GM12878 (cell line): ENCODE data around the gene TMEM72.

Experiments used
- HDAC2 ChIP-seq: fragments of 200-600 bp; sonication (generic); IDR thresholded peaks from 2 replicates; pipeline ENCODE4 v1.6.1; 2017
- POLR2AphosphoS5 ChIP-seq: IDR thresholded peaks from 2 replicates; pipeline ENCODE4 v1.6.1; 2011; ENCODE audit warnings: mild to moderate bottlenecking, low read length, inconsistent platforms
- ZNF384 ChIP-seq: IDR thresholded peaks from 2 replicates; pipeline ENCODE4 v1.6.1; 2012; ENCODE audit warnings: low read depth, mild to moderate bottlenecking, low read length, improper control_type of control experiment, borderline replicate concordance
- TF ChIP-seq, protein P1 (sequence below): fragments of 450-650 bp; IDR thresholded peaks from 2 replicates; pipeline ENCODE4 v1.6.1; 2016; ENCODE audit warnings: mild to moderate bottlenecking, moderate library complexity, borderline replicate concordance
- TF ChIP-seq, protein P2 (sequence below), 3 experiments: IDR thresholded peaks in 2 of 3; conservative IDR thresholded peaks in 1 of 3; 2 replicates each; pipeline ENCODE4 v1.5.1; 2011; ENCODE audit warnings: low read depth in 3 of 3, low read length in 3 of 3, mild to moderate bottlenecking in 3 of 3, control low read depth in 2 of 3, moderate library complexity in 2 of 3, inconsistent platforms in 1 of 3, mixed read lengths in 1 of 3; ENCODE audit not compliant: control insufficient read depth in 2 of 3, insufficient read depth in 1 of 3; ENCODE audit errors: extremely low read depth in 1 of 3

DNA sequence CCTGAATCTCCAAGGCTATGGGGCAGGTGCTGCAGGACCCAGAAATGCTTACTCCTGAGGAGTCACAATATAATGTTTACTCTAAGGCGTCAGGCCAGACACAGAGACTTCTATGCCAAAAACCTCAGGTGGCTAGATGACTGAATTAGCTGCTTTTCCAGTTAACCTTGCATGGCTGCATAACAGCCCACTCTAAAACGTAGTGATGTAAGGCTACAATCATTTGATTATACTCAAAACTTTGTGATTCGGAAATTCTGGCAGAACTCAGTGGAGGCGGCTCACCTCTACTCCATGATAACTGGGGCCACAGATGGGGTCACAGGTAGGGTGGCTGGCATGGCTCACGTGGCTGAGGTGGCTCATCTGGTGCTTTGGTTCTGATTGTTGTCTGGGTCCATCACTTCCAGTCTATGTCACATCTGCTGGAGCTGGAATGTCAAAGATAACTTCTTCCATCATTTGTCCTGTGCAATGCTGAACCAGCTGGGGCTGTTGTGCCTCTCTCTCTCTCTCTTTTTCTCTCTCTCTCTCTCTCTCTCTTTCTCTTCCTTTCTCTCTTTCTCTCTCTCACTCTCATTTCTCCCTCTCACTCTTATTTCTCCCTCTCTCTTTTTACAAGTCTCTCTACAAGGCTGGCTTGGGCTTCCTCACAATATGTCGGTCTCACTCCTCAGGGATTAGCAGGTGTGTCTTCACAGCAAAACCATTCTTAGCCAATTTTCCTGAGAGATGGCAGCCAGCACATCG lies 11.8 kb downstream of the TMEM72 start:
- TF ChIP-seq, protein P1, sequence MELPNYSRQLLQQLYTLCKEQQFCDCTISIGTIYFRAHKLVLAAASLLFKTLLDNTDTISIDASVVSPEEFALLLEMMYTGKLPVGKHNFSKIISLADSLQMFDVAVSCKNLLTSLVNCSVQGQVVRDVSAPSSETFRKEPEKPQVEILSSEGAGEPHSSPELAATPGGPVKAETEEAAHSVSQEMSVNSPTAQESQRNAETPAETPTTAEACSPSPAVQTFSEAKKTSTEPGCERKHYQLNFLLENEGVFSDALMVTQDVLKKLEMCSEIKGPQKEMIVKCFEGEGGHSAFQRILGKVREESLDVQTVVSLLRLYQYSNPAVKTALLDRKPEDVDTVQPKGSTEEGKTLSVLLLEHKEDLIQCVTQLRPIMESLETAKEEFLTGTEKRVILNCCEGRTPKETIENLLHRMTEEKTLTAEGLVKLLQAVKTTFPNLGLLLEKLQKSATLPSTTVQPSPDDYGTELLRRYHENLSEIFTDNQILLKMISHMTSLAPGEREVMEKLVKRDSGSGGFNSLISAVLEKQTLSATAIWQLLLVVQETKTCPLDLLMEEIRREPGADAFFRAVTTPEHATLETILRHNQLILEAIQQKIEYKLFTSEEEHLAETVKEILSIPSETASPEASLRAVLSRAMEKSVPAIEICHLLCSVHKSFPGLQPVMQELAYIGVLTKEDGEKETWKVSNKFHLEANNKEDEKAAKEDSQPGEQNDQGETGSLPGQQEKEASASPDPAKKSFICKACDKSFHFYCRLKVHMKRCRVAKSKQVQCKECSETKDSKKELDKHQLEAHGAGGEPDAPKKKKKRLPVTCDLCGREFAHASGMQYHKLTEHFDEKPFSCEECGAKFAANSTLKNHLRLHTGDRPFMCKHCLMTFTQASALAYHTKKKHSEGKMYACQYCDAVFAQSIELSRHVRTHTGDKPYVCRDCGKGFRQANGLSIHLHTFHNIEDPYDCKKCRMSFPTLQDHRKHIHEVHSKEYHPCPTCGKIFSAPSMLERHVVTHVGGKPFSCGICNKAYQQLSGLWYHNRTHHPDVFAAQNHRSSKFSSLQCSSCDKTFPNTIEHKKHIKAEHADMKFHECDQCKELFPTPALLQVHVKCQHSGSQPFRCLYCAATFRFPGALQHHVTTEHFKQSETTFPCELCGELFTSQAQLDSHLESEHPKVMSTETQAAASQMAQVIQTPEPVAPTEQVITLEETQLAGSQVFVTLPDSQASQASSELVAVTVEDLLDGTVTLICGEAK = no peak
- TF ChIP-seq POLR2AphosphoS5 (no peak), ZNF384 (no peak), HDAC2 (no peak)
- TF ChIP-seq, protein P2, sequence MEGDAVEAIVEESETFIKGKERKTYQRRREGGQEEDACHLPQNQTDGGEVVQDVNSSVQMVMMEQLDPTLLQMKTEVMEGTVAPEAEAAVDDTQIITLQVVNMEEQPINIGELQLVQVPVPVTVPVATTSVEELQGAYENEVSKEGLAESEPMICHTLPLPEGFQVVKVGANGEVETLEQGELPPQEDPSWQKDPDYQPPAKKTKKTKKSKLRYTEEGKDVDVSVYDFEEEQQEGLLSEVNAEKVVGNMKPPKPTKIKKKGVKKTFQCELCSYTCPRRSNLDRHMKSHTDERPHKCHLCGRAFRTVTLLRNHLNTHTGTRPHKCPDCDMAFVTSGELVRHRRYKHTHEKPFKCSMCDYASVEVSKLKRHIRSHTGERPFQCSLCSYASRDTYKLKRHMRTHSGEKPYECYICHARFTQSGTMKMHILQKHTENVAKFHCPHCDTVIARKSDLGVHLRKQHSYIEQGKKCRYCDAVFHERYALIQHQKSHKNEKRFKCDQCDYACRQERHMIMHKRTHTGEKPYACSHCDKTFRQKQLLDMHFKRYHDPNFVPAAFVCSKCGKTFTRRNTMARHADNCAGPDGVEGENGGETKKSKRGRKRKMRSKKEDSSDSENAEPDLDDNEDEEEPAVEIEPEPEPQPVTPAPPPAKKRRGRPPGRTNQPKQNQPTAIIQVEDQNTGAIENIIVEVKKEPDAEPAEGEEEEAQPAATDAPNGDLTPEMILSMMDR (IDR thresholded peaks at IDR 0.05 in 2 of 3, conservative IDR thresholded peaks at IDR 0.05 in 1 of 3; ENCODE audit: control insufficient read depth in 2 of 3, extremely low read depth in 1 of 3, insufficient read depth in 1 of 3, low read depth in 3 of 3, low read length in 3 of 3) = no peak
